ENCODE data around the gene PPP1R1B.

PPP1R1B gene

GRCh38 chr17:39661744-39662541 lies 35.2 kb downstream of the PPP1R1B start:
- no peak overlapping the region for H3K9ac ChIP-seq (ENCODE audit: low read length)
- H3K9me3 ChIP-seq (ENCODE audit: control insufficient read depth, low read length), result no peaks in the 10 kb centered on the region
- no peak overlapping the region for H3K4ac ChIP-seq (ENCODE audit: low read depth in 1 of 2, low read length in 2 of 2)
- DNase-seq, result no peak
- peak overlapping the region; percentile 34 for H2AK5ac ChIP-seq (ENCODE audit: low read length, severe bottlenecking)
- peaks cover 9% of the 10 kb centered on the region for H3K79me1 ChIP-seq (replicated peaks; ENCODE audit: low read length, poor library complexity, severe bottlenecking)
- H3K4me1 ChIP-seq (ENCODE audit: control insufficient read depth, insufficient read depth, low read depth, low read length), result peaks cover 74% of the 10 kb centered on the region
- H3K4me3 ChIP-seq (ENCODE audit: insufficient read depth in 1 of 2, low read depth in 1 of 2, low read length in 2 of 2), result no peak overlapping the region
- no peak overlapping the region for H2BK15ac ChIP-seq (ENCODE audit: low read depth, poor library complexity, severe bottlenecking)
- no peak overlapping the region for H4K8ac ChIP-seq (ENCODE audit: low read length)
- H3K18ac ChIP-seq (ENCODE audit: low read depth in 1 of 2, low read length in 2 of 2), result no peak overlapping the region
- no peak overlapping the region for H2BK5ac ChIP-seq (ENCODE audit: low read depth, low read length, poor library complexity, severe bottlenecking)
- no peak overlapping the region for H3K27ac ChIP-seq (ENCODE audit: low read length, poor library complexity, severe bottlenecking)
- H3K14ac ChIP-seq (ENCODE audit: low read length in 2 of 2), result no peak overlapping the region
- no peak overlapping the region for H3K4me2 ChIP-seq (ENCODE audit: low read length, poor library complexity, severe bottlenecking)
- 94% methylated on average over 8 of the region's 8 CpGs for WGBS
- H3K36me3 ChIP-seq (ENCODE audit: control insufficient read depth in 1 of 2, insufficient read depth in 2 of 2, low read depth in 1 of 2, low read length in 2 of 2), result peaks cover 37 to 61% of the 10 kb centered on the region in 2 experiments
- H3K23ac ChIP-seq (ENCODE audit: low read length in 2 of 2), result no peak overlapping the region
- no peak overlapping the region for H4K91ac ChIP-seq (ENCODE audit: low read length)
- no peak overlapping the region for H2AFZ ChIP-seq (ENCODE audit: low read depth, low read length)
- peaks cover 0 to 24% of the 10 kb centered on the region in 2 experiments for H3K27me3 ChIP-seq (ENCODE audit: control insufficient read depth in 1 of 2, insufficient read depth in 1 of 2, low read length in 2 of 2)
- no peak overlapping the region for H2BK120ac ChIP-seq (ENCODE audit: low read depth, low read length)
- H2BK12ac ChIP-seq (ENCODE audit: low read length in 2 of 2), result no peak overlapping the region

GRCh38 chr17:39662551-39663339 lies 36.0 kb downstream of the PPP1R1B start:
- Histone ChIP-seq H4K91ac (ENCODE audit: low read length) (no peak overlapping the region), H4K8ac (ENCODE audit: low read length) (no peak overlapping the region), H2BK5ac (ENCODE audit: low read depth, low read length, poor library complexity, severe bottlenecking) (peak overlapping the region; percentile 47), H3K14ac (ENCODE audit: low read length in 2 of 2) (no peak overlapping the region), H3K4me2 (ENCODE audit: low read length, poor library complexity, severe bottlenecking) (no peak overlapping the region), H2BK12ac (ENCODE audit: low read length in 2 of 2) (no peak overlapping the region), H3K79me1 (replicated peaks; ENCODE audit: low read length, poor library complexity, severe bottlenecking) (peaks cover 7% of the 10 kb centered on the region), H3K18ac (ENCODE audit: low read depth in 1 of 2, low read length in 2 of 2) (no peak overlapping the region), H3K9me3 (ENCODE audit: control insufficient read depth, low read length) (no peaks in the 10 kb centered on the region), H3K9ac (ENCODE audit: low read length) (no peak overlapping the region), H3K23ac (ENCODE audit: low read length in 2 of 2) (no peak overlapping the region), H2BK120ac (ENCODE audit: low read depth, low read length) (no peak overlapping the region), H3K27me3 (ENCODE audit: control insufficient read depth in 1 of 2, insufficient read depth in 1 of 2, low read length in 2 of 2) (peaks cover 0 to 31% of the 10 kb centered on the region in 2 experiments), H3K4me1 (ENCODE audit: control insufficient read depth, insufficient read depth, low read depth, low read length) (peaks cover 79% of the 10 kb centered on the region), H2AFZ (ENCODE audit: low read depth, low read length) (no peak overlapping the region), H3K4me3 (ENCODE audit: insufficient read depth in 1 of 2, low read depth in 1 of 2, low read length in 2 of 2) (no peak overlapping the region), H3K36me3 (ENCODE audit: control insufficient read depth in 1 of 2, insufficient read depth in 2 of 2, low read depth in 1 of 2, low read length in 2 of 2) (peaks cover 37 to 54% of the 10 kb centered on the region in 2 experiments), H3K27ac (ENCODE audit: low read length, poor library complexity, severe bottlenecking) (peak overlapping the region; percentile 52), H3K4ac (ENCODE audit: low read depth in 1 of 2, low read length in 2 of 2) (no peak overlapping the region), H2BK15ac (ENCODE audit: low read depth, poor library complexity, severe bottlenecking) (no peak overlapping the region), H2AK5ac (ENCODE audit: low read length, severe bottlenecking) (peak overlapping the region; percentile 34)
- DNase-seq, result no peak
- 91% methylated on average over 22 of the region's 22 CpGs for WGBS

GRCh38 chr17:39663340-39663687 lies 36.6 kb downstream of the PPP1R1B start:
- Histone ChIP-seq H3K79me1 (replicated peaks; ENCODE audit: low read length, poor library complexity, severe bottlenecking) (peaks cover 7% of the 10 kb centered on the region), H3K23ac (ENCODE audit: low read length in 2 of 2) (no peak overlapping the region), H4K8ac (ENCODE audit: low read length) (no peak overlapping the region), H3K4ac (ENCODE audit: low read depth in 1 of 2, low read length in 2 of 2) (no peak overlapping the region), H2BK5ac (ENCODE audit: low read depth, low read length, poor library complexity, severe bottlenecking) (peak overlapping the region; percentile 47), H3K27me3 (ENCODE audit: control insufficient read depth in 1 of 2, insufficient read depth in 1 of 2, low read length in 2 of 2) (peaks cover 0 to 34% of the 10 kb centered on the region in 2 experiments), H3K4me3 (ENCODE audit: insufficient read depth in 1 of 2, low read depth in 1 of 2, low read length in 2 of 2) (no peak overlapping the region), H3K4me1 (ENCODE audit: control insufficient read depth, insufficient read depth, low read depth, low read length) (peaks cover 83% of the 10 kb centered on the region), H3K27ac (ENCODE audit: low read length, poor library complexity, severe bottlenecking) (peak overlapping the region; percentile 52), H3K9ac (ENCODE audit: low read length) (no peak overlapping the region), H3K9me3 (ENCODE audit: control insufficient read depth, low read length) (no peaks in the 10 kb centered on the region), H2AFZ (ENCODE audit: low read depth, low read length) (no peak overlapping the region), H4K91ac (ENCODE audit: low read length) (no peak overlapping the region), H3K36me3 (ENCODE audit: control insufficient read depth in 1 of 2, insufficient read depth in 2 of 2, low read depth in 1 of 2, low read length in 2 of 2) (peaks cover 37 to 48% of the 10 kb centered on the region in 2 experiments), H3K18ac (ENCODE audit: low read depth in 1 of 2, low read length in 2 of 2) (no peak overlapping the region), H2BK12ac (ENCODE audit: low read length in 2 of 2) (no peak overlapping the region), H2BK120ac (ENCODE audit: low read depth, low read length) (no peak overlapping the region), H3K4me2 (ENCODE audit: low read length, poor library complexity, severe bottlenecking) (no peak overlapping the region), H3K14ac (ENCODE audit: low read length in 2 of 2) (no peak overlapping the region), H2BK15ac (ENCODE audit: low read depth, poor library complexity, severe bottlenecking) (no peak overlapping the region), H2AK5ac (ENCODE audit: low read length, severe bottlenecking) (peak overlapping the region; percentile 9)
- DNase-seq, result no peak
- WGBS, result no CpG with 5 or more reads among the region's 4 CpGs
